H1 (cell line): ENCODE measurements around the gene KLF14. TPM values are rescaled to one million over a fixed set of nuclear protein-coding genes. Genes with fewer than 3 reads are reported as not detected.

Experiments used
- ASH2L ChIP-seq: fragments of 200-600, 300-600 bp; sonication (generic); IDR thresholded peaks from one replicate; pipeline ENCODE4 v1.7.1; 2017; ENCODE audit warnings: low read length
- CHD7 ChIP-seq: fragments of 300-600 bp; sonication (generic); IDR thresholded peaks from 2 replicates; pipeline ENCODE4 v1.7.1; 2012; ENCODE audit warnings: low read length, moderate library complexity, mild to moderate bottlenecking, inconsistent platforms; ENCODE audit not compliant: insufficient replicate concordance
- EGR1 ChIP-seq: IDR thresholded peaks from 2 replicates; pipeline ENCODE4 v1.6.1; 2011; ENCODE audit warnings: low read depth, low read length, borderline replicate concordance
- GABPA ChIP-seq: IDR thresholded peaks from 2 replicates; pipeline ENCODE4 v1.6.1; 2011; ENCODE audit warnings: mild to moderate bottlenecking, low read length, moderate library complexity, borderline replicate concordance; ENCODE audit not compliant: insufficient read depth
- RBBP5 ChIP-seq: IDR thresholded peaks from 2 replicates; pipeline ENCODE4 v1.7.1; 2012; ENCODE audit warnings: low read depth, mild to moderate bottlenecking, inconsistent platforms, low read length, moderate library complexity, borderline replicate concordance
- SIRT6 ChIP-seq: IDR thresholded peaks from one replicate; pipeline ENCODE4 v1.7.1; 2012; ENCODE audit warnings: low read length, inconsistent platforms
- SP1 ChIP-seq: IDR thresholded peaks from 2 replicates; pipeline ENCODE4 v1.6.1; 2011; ENCODE audit warnings: low read depth, low read length
- SP4 ChIP-seq: IDR thresholded peaks from 2 replicates; pipeline ENCODE4 v1.6.1; 2012; ENCODE audit warnings: low read length, inconsistent platforms
- TCF12 ChIP-seq: IDR thresholded peaks from 2 replicates; pipeline ENCODE4 v1.6.1; 2011; ENCODE audit warnings: low read depth, mild to moderate bottlenecking, low read length
- TEAD4 ChIP-seq: IDR thresholded peaks from 2 replicates; pipeline ENCODE4 v1.6.1; 2012; ENCODE audit warnings: low read depth, low read length, inconsistent platforms, mixed read lengths
- polyA plus RNA-seq, 7 experiments: library from polyadenylated mRNA; depleted of rRNA in 3 of 7; stranded (reverse) in 5 of 7; unstranded in 2 of 7; fragments of >200 nt in 5 of 7; fragments of 200-250 nt in 2 of 7; gene quantifications; 1 replicate in 5 of 7; 2 replicates in 1 of 7; 4 replicates in 1 of 7; pipeline versions ENCODE4 v1.2.1 to v1.2.3, GENCODE V29; 2011 to 2013; ENCODE audit warnings: missing spikeins in 2 of 7, mixed read lengths in 2 of 7
- total RNA-seq: library from RNA; stranded (reverse); fragmentation: NEBNext Ultra II Directional; extraction: Animal tissue kit (Norgen Biotek cat#: 25700); gene quantifications from 2 replicates; pipeline ENCODE4 v1.2.1, GENCODE V29; 2021

The KLF14 gene
- total and polyA plus RNA-seq, 2 of the 8 experiments (the other 6 are each of a cell fraction or from before 2014, with no cell fraction given) = 0.02 TPM; not detected in 1

- TF ChIP-seq CHD7 (no peak), SP4 (no peak), EGR1 (no peak), SIRT6 (no peak), SP1 (no peak), RBBP5 (no peak), TEAD4 (no peak), GABPA (no peak), ASH2L (no peak), TCF12 (no peak)
Measured at GRCh38 chr7:130768854-130769253, 34.8 kb upstream of the KLF14 start (continued).
